Mesodermal cell (in vitro differentiated cells): ENCODE data around the gene TNPO3.

ENCODE experiments used
- H3K27ac ChIP-seq: 2 replicates; pipeline ENCODE4 v1.7.0; 2013; ENCODE audit warnings: mild to moderate bottlenecking, low read depth, low read length, moderate library complexity; ENCODE audit not compliant: severe bottlenecking
- H3K36me3 ChIP-seq: 2 replicates; pipeline ENCODE4 v1.7.1; 2013; ENCODE audit warnings: mild to moderate bottlenecking, low read length, moderate library complexity; ENCODE audit not compliant: control insufficient read depth, insufficient read depth
- H3K4me1 ChIP-seq: one replicate; pipeline ENCODE4 v1.7.1; 2013; ENCODE audit warnings: mild to moderate bottlenecking, low read length; ENCODE audit not compliant: insufficient read depth, control insufficient read depth, poor library complexity, severe bottlenecking
- H3K4me3 ChIP-seq: 2 replicates; pipeline ENCODE4 v1.7.0; 2013; ENCODE audit warnings: low read length, control low read depth, mild to moderate bottlenecking; ENCODE audit not compliant: insufficient read depth, poor library complexity, severe bottlenecking; ENCODE audit errors: extremely low read depth
- H3K9me3 ChIP-seq: 2 replicates; pipeline ENCODE4 v1.7.1; 2013; ENCODE audit warnings: mild to moderate bottlenecking, low read length, moderate library complexity; ENCODE audit not compliant: control insufficient read depth
- WGBS, 2 experiments: methylation state at CpG; one replicate each; pipeline ENCODE4 v1.1.5; 2013; ENCODE audit warnings: missing lambda C conversion rate in 2 of 2; ENCODE audit not compliant: insufficient coverage in 2 of 2; 5-methylcytosine and 5-hydroxymethylcytosine counted together

The TNPO3 gene

DNA sequence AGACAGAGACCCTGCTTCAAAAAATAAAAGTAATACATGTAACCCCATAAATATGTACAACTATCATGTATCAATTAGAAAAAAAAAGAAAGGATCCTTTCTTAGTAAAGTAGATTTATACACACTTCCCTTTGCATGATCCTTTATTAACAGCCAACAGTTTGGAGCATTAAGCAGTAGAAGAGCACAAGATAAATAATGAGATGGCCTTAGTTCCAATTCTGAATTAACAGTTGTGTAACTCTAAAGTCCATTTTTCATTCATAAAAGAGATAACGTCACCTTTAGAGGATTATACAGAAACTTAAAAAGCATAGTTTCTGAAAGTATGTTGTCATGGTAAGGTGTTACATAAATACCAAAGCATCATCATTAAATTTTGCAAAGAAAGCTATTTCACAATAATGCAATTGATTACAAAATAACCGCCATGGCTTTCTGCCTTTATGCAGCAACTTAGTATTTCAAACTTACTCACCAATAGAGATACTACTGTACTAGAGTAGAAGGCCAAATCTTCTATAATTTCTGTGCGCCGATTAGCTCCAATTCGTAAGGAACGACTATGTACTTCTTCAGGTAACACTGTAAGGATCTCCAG lies 40.3 kb downstream of the TNPO3 start:
- Histone ChIP-seq H3K4me3 (no peak overlapping the region), H3K4me1 (no peaks in the 10 kb centered on the region), H3K36me3 (peaks cover 56% of the 10 kb centered on the region), H3K27ac (no peak overlapping the region), H3K9me3 (no peaks in the 10 kb centered on the region)
- WGBS, 2 experiments, result 92 to 100% methylated on average over 4 to 5 of the region's 6 CpGs

DNA sequence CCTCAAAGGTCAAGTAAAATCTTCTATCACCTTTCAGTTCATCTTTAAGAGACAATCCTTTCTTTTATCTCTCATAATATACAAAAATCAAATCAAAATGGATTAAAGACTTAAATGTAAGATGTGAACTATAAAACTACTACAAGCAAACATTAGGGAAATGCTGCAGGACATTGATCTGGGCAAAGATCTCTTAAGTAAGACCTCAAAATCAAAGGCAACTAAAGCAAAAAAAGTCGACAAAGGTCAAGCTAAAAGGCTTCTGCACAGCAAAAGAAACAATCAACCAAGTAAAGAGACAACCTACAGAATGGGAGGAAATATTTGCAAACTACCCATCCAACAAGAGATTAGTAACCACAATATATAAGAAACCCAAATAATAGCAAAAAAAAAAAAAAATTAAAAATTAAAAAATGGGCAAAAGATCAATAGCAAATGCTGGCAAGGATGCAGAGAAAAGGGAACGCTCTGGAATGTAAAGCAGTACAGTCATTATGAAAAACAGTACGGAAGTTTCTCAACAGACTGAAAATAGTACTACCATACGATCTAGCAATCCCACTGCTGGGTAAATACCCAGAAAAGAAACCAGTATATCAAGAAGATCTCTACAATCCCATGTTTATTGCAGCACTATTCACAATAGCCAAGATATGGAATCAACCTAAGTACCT lies 41.7 kb downstream of the TNPO3 start:
- Histone ChIP-seq H3K27ac (no peak overlapping the region), H3K36me3 (peaks cover 55% of the 10 kb centered on the region), H3K4me3 (no peak overlapping the region), H3K4me1 (no peaks in the 10 kb centered on the region), H3K9me3 (no peaks in the 10 kb centered on the region)
- WGBS, 2 experiments, result 90 to 92% methylated on average over 2 to 4 of the region's 4 CpGs

DNA sequence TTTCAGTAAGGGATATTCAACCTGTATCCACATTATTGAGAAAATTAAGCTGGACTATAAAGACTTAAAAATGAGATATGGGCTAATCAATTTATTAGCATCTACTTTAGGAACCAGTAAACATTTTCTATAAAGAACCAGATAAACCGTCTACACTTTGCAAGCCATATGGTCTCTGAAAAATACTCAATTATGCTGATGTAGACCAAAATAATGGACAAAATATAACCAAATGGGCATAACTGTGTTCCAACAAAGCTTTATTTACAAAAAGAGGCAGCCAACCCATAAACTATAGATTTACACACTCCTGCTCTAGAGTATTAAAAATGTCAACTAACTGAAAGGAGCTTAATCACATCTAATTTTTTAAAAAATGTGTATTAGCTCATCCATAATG lies 42.3 kb downstream of the TNPO3 start:
- Histone ChIP-seq H3K36me3 (peaks cover 54% of the 10 kb centered on the region), H3K27ac (no peak overlapping the region), H3K9me3 (no peaks in the 10 kb centered on the region), H3K4me1 (no peaks in the 10 kb centered on the region), H3K4me3 (no peak overlapping the region)
- WGBS, 2 experiments, result 100% methylated on average over 1 of the region's 1 CpG; no CpG with 5 or more reads in 1 of the 2 experiments

DNA sequence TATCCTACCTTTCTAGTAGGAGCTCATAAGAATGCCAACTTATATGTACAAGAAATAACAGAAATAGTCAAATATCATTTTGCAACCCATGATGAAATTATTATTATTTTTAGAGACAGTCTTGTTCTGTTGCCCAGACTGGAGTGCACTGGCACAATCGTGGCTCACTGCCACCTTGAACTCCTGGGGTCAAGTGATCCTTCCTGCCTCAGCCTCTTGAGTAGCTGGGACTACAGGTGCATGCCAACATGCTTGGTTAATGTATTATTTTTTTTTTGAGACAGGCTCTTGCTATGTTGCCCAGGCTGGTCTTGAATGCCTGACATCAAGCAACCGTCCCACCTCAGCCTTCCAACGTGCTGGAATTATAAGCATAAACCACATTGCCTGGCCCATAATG lies 44.8 kb downstream of the TNPO3 start:
- no peaks in the 10 kb centered on the region for H3K9me3 ChIP-seq
- 67 to 100% methylated on average over 1 of the region's 3 CpGs for WGBS, 2 experiments
- no peaks in the 10 kb centered on the region for H3K4me1 ChIP-seq
- peaks cover 51% of the 10 kb centered on the region for H3K36me3 ChIP-seq
- H3K4me3 ChIP-seq, result no peak overlapping the region
- no peak overlapping the region for H3K27ac ChIP-seq

DNA sequence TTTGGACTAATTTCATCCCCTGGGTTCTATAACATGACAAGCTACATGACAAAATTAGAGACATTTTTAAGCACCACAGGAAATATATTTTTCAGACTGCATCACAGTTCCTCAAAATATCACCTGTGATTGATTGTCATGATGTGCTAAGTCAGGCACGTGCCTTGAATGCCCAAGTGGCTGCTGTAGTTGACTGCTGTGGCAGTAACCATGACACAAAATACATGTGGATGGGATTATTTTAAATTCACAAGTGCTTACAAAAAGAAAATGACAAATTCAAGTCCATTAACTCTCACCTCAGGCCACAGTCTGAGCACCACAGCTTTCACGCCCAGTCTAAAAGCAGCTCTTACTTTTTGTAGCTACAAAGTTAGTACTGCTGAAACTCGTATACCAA lies 45.5 kb downstream of the TNPO3 start:
- no peak overlapping the region for H3K4me3 ChIP-seq
- H3K27ac ChIP-seq, result no peak overlapping the region
- no peaks in the 10 kb centered on the region for H3K9me3 ChIP-seq
- no peaks in the 10 kb centered on the region for H3K4me1 ChIP-seq
- peaks cover 49% of the 10 kb centered on the region for H3K36me3 ChIP-seq
- 100% methylated on average over 2 of the region's 3 CpGs; no CpG with 5 or more reads in 1 of the 2 experiments for WGBS, 2 experiments

DNA sequence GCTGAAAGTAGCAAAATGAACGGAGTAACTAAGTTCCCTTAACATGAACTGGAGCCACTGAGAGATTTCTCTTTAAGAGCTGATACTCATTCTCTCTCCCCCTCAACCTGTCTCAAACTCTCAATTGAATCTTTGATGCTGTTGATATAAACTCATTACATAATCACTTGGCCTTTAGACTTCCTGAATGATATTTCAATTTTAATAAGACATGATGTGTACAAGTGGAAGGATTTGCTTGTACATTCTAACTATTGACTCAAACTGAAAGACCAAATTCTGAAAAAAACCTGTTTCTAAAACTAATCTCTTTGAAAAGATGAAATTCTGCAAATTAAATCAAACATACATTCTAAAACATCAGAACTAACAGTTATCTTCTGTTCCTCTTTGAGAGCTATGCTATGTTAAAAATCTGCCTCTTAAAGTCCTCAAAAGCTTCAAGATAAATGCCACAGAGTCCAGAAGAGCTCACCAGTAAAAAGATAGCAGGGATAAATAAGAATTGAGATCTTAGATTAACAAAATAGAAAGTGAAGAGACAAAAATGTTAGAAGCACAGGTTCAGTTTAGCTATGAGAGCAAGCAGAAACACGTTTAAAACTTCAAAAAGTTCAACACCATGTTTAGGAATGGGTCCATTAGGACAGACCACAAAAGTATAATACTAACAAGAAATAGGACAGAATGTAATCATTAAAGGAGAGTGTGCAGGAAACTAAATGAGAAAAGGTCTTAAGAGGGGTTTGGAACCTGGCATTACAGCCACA lies 46.1 kb downstream of the TNPO3 start:
- peaks cover 46% of the 10 kb centered on the region for H3K36me3 ChIP-seq

DNA sequence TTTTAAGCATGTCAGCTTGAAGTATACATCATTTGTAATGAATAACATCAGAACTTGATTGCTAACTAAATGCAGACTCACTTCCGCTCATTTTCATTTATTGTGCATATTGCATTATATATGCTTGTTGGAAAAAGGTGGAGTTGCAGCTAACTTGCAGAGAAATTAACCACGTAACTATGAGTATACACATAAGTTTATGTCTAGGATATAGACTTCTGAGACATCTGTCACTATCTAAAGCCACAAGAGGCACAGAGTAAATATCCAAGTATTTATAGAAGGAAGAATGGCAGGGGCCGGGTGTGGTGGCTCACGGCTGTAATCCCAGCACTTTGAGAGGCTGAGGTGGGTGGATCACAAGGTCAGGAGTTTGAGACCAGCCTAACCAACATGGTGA lies 47.3 kb downstream of the TNPO3 start:
- WGBS, 2 experiments, result 100% methylated on average over 3 of the region's 4 CpGs; no CpG with 5 or more reads in 1 of the 2 experiments
- H3K27ac ChIP-seq, result no peak overlapping the region
- no peak overlapping the region for H3K4me3 ChIP-seq
- peaks cover 45% of the 10 kb centered on the region for H3K36me3 ChIP-seq
- no peaks in the 10 kb centered on the region for H3K4me1 ChIP-seq
- H3K9me3 ChIP-seq, result no peaks in the 10 kb centered on the region

More for the DNA sequence above, 46.1 kb downstream of the TNPO3 start:
- no peaks in the 10 kb centered on the region for H3K9me3 ChIP-seq
- no peak overlapping the region for H3K4me3 ChIP-seq
- H3K27ac ChIP-seq, result no peak overlapping the region
- whole genome bisulfite sequencing, 2 experiments, result 80 to 100% methylated on average over 1 of the region's 2 CpGs
- H3K4me1 ChIP-seq, result no peaks in the 10 kb centered on the region

DNA sequence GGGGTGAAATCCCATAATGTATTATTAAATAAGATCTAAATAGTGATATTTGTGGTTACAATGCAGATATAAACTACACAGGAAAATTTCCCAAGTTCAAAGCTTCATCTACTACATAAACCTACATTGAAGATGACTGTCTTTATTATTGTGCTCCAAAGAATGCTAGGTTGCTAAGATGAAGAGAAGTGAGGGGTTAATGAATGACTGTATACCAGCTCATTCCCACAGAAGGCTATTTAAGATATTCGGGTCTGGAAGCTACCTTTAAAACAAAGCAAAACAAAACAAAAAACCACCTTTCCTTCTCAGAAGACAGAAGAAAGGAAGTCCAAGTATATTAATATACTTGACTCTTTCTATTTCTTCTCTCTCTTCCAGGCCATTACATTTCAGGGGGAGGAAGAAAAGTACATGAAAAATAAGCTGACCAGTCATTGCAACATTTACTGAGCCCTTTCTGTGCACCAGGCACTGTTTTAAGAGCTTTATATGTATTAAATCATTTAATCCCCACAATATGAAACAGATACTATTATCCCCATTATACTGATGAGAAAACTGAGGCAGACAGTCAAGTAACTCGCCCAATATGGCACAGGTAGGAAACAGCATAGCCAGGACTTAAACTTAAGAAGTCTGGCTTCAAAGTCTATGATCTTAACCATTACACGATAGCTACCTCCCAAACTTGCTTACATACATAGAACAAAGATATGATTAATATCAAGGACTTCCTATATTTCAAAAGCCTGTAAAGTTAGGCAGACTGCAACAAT lies 48.1 kb downstream of the TNPO3 start:
- Histone ChIP-seq H3K36me3 (peaks cover 52% of the 10 kb centered on the region), H3K9me3 (no peaks in the 10 kb centered on the region), H3K4me1 (no peaks in the 10 kb centered on the region), H3K4me3 (no peak overlapping the region), H3K27ac (no peak overlapping the region)
- 71 to 100% methylated on average over 1 of the region's 3 CpGs for WGBS, 2 experiments

DNA sequence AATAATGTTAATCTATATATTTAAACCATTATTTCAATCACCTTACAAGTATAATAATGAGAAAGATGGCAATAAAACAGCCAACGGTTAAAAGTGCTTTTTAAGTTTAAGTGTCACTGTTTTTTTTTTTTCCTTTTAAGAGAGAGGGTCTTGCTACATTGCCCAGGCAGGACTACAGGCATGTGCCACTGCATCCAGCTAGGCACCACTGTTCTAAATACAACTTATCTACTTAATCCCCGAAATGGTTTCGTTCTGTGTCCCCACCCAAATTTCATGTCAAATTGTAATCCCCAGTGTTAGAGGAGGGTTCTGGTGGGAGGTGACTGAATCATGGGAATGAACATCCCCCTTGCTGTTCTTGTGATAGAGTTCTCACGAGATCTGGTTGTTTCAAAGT lies 49.7 kb downstream of the TNPO3 start:
- Histone ChIP-seq H3K4me3 (no peak overlapping the region), H3K4me1 (no peaks in the 10 kb centered on the region), H3K36me3 (peaks cover 61% of the 10 kb centered on the region), H3K27ac (no peak overlapping the region), H3K9me3 (no peaks in the 10 kb centered on the region)
- WGBS, 2 experiments, result no CpG with 5 or more reads among the region's 4 CpGs

DNA sequence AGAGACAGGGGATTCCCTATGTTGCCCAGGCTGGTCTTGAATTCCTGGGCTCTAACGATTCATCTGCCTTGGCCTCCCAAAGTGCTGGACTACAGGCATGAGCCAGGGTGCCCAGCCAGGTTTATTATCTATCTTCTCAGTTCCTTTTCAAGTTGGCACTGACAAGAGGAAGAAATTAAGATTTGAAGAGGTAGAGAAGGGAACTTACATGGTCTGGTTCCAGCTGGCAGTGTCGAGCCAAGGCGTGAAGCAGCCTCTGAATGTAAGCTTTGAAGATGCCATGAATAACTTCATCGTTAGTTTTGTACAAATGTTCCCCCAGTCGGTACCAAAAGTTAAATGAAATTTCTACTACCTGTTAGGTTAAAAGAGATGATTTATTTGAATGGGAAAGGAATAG lies 57.7 kb downstream of the TNPO3 start:
- Histone ChIP-seq H3K4me3 (no peak overlapping the region), H3K27ac (no peak overlapping the region), H3K36me3 (peaks cover 90% of the 10 kb centered on the region), H3K9me3 (no peaks in the 10 kb centered on the region), H3K4me1 (no peaks in the 10 kb centered on the region)
- 85% methylated on average over 2 of the region's 5 CpGs; no CpG with 5 or more reads in 1 of the 2 experiments for WGBS, 2 experiments
